HG02840 (cell line): ENCODE results near the gene PCSK4.

Experiments used
- ATAC-seq: cut with Tn5 transposase; IDR thresholded peaks from one replicate; pipeline ENCODE4 v1.9.1; 2021; ENCODE audit warnings: mild to moderate bottlenecking, moderate library complexity, moderate number of reproducible peaks; ENCODE audit not compliant: unreplicated experiment, low FRiP score

The PCSK4 gene

DNA sequence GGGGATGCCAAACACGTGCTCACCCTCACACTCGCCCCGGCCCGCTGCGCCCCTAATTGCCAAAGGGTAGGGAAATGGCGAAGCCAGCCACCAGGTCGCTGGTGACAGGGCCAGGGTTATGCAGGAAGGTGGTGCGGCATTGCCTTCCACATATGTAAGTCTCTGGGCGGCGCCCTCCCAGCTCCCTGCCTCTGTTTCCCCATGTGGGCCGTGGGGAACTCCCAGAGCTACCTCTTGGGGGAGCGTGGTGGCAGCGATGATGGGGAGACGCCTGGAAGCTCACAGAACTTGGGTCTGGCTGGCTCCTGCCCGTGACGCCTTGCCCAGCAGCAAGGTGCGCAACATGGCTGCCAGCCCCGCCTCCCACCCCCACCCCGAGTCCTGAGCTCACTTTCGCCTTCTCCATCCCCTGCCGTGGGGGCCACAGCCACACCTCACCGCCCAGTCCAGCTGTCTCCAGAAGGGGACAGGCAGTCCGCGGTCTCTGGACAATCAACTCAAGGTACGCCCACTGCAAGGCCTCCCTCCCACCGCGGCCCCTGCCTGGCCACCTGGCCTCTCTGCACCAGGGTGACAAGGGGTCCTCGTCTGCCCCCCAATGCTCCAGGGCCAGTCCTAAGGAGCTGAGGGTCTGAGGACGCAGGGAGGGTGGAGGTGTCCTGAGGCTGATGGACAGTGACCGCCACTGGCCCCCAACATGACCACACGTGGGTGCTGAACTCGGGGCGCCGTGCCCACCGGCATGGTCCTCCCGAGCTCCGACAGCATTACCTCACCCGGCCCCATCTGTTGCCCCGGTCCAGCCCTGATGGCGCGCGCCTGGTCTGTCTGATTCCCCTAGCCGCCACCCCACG, 17.7 kb downstream of the PCSK4 start:
- no peak for ATAC-seq

DNA sequence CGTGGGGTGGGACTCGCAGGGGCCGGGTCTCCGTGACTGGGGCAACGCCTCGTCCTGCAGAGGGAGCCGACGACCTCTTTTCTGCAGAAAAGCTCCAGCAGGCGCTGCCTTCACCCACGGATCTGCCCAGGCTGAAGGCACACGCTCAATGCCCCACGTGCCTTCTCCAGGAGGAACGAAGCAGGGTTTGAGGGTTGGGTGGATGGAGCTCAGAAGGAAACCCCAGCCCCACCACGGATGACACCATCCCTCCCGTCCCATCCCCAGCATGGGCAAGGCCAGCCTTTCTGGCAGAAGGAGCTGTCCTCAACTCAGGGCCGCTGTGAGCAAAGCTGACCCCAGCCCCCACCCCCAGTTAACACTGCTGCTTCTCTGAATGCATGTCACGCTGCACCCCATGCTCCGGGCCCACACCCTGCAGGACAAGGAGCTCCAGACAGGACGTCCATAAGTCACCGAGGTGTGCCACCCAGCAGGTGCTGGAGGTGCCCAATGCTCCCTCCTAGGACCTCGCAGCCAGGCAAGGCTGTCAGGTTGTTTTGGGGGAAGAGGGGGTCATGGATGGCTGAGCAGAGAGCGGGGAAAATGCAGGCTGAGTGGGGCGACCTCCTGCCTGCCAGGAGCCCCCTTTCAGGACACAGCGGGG, 18.5 kb downstream of the PCSK4 start:
- no peak for ATAC-seq

DNA sequence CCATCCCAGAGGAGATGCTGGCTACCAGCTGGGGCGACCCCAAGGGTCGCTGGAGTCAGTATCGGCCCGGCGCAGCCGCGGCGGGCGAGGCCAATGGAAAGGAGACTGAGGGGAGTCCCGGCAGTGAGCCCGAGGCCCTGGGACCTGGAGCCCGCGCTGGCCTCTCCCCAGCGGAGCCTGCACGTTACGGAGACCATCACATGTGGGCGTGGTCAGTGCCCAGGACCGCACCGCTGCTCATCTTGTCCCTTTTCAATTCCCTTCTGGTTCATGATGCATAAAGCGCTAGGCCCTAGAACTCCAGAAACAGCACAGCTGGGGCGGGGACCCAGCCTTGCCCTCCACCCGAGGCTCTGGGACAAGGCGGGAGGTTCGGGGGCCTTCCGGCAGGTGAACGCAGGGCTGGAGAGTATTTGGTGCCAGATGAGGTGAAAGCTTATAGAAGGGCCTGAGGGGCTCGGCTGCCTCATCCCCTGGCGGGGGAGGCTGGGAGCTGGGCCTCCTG, 19.1 kb downstream of the PCSK4 start:
- ATAC-seq: no peak

DNA sequence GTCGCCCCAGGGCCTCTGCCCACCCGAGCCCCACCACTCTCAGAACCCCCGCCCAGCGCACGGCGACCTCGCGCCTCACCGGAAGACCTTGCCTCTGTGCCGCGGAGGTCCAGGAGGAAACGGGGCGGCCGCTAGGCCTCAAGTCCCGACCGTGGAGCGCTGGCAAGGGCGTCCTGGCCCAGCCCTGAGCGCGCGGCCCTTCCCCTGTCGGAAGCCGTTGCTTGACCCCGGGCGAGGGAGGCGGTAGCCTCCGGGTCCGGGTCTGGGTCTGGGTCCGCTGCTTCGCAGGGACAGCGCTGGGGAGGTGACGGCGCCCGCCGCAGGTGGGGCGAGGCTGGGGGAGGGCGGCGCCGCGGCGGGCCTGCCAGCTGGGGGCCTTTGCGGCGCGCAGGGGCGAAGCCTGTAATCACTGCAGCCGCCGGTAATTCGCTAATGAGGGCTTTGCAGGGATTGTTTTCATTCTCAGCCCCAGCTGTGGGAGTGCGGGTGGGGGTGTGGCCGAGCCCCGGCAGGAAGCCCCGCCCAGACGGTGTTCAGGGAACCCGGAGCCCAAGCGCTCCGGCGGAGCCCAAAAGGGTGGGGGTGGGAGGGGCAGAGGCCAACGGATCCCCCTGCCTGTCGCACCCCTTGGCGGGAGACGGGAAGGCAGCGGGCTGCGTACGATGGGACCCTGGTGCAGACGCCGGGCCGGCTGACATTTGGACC, 19.7 kb downstream of the PCSK4 start:
- ATAC-seq: no peak

DNA sequence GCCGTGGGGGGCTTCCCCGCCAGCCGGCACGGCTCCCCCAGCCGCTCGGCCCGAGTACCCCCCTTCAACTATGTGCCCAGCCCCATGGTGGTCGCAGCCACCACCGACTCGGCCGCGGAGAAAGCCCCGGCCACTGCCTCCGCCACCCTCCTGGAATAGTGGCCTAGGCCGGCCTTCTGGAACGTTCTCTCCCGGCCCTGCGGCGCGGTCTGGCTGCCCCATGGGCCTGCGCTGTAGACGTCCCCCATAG, 20.2 kb downstream of the PCSK4 start:
- no peak for ATAC-seq

DNA sequence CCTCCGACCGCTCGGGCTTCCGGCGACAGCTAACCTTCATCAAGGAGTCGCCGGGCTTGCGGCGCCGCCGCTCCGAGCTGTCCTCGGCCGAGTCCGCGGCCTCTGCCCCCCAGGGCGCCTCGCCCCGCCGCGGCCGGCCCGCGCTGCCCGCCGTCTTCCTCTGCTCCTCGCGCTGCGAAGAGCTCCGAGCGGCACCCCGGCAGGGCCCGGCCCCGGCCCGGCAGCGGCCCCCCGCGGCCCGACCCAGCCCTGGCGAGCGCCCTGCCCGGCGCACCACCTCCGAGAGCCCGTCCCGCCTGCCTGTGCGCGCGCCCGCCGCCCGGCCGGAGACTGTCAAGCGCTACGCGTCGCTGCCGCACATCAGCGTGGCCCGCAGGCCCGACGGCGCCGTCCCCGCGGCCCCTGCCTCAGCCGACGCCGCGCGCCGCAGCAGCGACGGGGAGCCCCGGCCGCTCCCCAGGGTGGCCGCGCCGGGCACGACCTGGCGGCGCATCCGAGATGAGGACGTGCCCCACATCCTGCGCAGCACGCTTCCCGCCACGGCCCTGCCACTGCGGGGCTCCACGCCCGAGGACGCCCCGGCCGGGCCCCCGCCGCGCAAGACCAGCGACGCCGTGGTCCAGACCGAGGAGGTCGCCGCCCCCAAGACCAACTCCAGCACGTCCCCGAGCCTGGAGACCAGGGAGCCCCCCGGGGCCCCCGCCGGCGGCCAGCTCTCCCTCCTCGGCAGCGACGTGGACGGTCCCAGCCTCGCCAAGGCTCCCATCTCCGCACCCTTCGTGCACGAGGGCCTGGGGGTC, 20.7 kb downstream of the PCSK4 start:
- no peak for ATAC-seq

DNA sequence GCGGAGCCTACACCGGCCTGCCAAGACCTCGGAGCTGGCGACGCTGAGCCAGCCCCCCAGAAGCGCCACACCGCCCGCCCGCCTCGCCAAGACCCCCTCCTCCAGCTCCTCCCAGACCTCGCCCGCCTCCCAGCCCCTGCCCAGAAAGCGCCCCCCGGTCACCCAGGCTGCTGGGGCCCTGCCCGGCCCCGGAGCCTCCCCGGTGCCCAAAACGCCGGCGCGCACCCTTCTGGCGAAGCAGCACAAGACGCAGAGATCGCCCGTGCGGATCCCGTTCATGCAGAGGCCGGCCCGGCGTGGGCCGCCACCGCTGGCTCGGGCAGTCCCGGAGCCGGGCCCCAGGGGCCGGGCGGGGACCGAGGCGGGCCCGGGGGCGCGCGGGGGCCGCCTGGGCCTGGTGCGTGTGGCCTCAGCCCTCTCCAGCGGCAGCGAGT, 21.3 kb downstream of the PCSK4 start:
- ATAC-seq: no peak

DNA sequence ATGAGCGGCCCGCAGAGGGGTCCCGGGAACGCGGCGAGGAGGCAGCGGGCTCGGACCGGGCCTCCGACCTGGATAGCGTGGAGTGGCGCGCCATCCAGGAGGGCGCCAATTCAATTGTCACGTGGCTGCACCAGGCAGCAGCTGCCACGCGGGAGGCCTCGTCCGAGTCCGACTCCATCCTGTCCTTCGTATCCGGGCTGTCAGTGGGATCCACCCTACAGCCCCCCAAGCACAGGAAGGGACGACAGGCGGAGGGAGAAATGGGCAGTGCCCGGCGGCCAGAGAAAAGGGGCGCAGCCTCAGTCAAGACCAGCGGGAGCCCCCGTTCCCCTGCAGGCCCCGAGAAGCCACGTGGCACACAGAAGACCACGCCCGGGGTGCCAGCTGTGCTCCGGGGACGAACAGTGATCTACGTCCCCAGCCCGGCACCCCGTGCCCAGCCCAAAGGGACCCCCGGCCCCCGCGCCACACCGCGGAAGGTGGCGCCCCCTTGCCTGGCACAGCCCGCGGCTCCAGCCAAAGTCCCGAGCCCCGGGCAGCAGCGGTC, 21.8 kb downstream of the PCSK4 start:
- ATAC-seq: no peak

DNA sequence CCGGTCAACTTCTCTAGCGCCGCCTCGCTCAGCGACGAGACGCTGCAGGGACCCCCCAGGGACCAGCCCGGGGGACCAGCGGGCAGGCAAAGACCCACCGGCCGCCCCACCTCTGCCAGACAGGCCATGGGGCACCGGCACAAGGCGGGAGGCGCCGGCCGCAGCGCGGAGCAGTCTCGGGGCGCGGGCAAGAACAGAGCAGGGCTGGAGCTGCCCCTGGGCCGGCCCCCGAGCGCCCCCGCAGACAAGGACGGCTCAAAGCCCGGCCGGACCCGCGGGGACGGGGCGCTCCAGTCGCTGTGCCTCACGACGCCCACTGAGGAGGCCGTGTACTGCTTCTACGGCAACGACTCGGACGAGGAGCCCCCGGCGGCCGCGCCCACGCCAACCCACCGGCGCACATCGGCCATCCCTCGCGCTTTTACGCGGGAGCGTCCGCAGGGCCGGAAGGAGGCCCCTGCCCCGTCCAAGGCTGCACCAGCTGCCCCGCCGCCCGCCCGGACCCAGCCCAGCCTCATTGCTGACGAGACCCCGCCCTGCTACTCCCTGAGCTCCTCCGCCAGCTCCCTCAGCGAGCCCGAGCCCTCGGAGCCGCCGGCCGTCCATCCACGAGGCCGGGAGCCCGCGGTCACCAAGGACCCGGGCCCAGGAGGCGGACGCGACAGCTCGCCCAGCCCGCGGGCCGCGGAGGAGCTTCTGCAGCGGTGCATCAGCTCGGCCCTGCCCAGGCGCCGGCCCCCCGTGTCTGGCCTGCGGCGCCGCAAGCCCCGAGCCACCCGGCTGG, 22.5 kb downstream of the PCSK4 start:
- ATAC-seq: no peak

DNA sequence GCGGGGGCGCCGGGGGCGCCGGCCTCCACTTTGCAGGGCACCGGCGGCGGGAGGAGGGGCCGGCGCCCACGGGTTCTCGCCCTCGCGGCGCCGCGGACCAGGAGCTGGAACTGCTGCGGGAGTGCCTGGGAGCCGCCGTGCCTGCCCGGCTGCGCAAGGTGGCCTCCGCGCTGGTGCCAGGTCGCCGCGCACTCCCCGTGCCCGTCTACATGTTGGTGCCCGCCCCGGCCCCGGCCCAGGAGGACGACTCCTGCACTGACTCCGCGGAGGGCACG, 23.0 kb downstream of the PCSK4 start:
- ATAC-seq: no peak

DNA sequence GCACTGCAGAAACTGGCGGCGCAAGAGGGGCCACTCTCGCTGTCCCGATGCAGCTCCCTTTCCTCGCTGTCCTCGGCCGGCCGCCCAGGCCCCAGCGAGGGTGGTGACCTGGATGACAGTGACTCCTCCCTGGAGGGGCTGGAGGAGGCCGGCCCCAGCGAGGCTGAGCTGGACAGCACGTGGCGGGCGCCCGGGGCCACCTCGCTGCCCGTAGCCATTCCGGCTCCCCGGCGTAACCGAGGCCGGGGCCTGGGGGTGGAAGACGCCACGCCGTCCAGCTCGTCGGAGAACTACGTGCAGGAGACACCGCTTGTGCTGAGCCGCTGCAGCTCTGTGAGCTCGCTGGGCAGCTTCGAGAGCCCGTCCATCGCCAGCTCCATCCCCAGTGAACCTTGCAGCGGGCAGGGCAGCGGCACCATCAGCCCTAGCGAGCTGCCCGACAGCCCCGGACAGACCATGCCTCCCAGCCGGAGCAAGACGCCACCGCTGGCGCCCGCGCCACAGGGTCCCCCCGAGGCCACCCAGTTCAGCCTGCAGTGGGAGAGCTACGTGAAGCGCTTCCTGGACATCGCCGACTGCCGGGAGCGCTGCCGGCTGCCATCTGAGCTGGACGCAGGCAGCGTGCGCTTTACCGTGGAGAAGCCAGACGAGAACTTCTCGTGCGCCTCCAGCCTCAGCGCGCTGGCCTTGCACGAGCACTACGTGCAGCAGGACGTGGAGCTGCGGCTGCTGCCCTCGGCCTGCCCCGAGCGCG, 23.5 kb downstream of the PCSK4 start:
- ATAC-seq: no peak

DNA sequence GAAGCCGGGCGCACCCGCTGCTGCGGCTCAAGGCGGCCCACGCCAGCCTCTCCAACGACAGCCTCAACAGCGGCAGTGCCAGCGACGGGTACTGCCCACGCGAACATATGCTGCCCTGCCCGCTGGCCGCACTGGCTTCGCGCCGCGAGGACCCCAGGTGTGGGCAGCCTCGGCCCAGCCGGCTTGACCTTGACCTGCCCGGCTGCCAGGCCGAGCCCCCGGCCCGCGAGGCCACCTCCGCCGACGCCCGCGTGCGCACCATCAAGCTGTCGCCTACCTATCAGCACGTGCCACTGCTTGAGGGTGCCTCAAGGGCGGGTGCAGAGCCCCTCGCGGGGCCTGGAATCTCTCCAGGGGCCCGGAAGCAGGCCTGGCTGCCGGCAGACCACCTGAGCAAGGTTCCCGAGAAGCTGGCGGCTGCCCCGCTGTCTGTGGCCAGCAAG, 24.1 kb downstream of the PCSK4 start:
- no peak for ATAC-seq

DNA sequence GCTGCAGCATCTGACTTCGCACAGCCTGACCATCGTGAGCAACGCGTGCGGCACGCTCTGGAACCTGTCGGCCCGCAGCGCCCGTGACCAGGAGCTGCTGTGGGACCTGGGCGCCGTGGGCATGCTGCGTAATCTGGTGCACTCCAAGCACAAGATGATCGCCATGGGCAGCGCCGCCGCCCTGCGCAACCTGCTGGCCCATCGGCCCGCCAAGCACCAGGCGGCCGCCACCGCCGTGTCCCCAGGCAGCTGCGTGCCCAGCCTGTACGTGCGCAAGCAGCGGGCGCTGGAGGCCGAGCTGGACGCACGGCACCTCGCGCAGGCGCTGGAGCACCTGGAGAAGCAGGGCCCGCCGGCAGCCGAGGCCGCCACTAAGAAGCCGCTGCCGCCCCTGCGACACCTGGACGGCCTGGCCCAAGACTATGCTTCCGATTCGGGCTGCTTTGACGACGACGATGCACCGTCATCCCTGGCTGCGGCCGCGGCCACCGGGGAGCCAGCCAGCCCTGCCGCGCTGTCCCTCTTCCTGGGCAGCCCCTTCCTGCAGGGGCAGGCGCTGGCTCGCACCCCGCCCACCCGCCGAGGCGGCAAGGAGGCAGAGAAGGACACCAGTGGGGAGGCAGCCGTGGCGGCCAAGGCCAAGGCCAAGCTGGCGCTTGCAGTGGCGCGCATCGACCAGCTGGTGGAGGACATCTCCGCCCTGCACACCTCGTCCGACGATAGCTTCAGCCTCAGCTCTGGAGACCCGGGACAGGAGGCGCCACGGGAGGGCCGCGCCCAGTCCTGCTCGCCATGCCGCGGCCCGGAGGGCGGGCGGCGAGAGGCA, 24.7 kb downstream of the PCSK4 start:
- no peak for ATAC-seq

DNA sequence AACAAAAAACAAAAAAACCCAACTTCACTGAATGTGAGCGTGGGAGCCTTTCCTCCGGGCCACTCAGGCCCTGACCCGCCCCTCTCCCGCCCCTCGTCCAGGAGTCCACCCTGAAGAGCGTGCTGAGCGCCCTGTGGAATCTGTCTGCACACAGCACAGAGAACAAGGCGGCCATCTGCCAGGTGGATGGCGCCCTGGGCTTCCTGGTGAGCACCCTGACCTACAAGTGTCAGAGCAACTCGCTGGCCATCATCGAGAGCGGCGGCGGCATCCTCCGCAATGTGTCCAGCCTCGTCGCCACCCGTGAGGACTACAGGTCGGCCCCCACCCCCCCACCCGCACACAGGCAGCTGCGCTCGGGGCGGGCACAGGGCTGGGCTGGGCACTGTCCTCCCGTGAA, 28.3 kb downstream of the PCSK4 start:
- no peak for ATAC-seq

DNA sequence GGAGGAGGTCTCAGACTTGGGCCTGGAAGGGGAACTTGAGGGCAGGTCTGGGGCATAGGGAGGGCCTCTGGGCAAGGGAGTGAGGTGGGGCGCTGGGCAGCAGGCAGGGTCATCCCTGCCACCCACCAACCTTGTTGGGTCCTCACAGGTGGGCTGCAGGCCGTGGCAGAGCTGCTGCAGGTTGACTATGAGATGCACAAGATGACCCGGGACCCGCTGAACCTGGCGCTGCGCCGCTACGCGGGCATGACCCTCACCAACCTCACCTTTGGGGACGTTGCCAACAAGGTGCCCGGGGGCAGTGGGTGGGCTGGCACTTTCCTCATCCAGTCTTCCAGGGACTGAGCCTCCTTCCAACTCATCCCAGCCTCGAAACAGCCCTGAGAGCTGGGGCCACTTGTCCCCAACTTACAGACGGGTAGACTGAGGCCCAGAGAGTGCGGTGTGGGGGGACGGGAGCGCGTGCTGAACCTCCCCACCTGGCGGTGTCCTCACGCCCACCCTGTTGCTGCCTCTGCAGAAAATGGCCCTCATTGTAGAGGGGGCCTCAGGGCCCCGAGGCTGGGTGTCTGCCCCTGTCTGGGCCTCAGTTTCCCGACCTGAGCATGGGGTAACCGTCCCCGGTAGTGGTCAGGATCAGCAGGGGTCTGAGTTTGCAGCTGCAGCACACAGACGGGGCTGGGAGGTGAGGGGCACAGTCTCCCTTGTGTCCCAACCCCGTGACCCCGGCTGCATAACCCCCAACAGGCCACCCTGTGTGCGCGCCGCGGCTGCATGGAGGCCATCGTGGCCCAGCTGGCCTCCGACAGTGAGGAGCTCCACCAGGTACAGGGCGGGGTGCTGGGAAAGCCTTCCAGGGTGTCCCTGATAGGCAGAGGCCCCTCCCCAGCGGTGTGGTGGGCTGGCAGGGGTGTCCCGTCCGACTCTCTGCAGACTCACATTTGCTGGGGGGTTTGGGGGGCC, 29.8 kb downstream of the PCSK4 start:
- no peak for ATAC-seq

DNA sequence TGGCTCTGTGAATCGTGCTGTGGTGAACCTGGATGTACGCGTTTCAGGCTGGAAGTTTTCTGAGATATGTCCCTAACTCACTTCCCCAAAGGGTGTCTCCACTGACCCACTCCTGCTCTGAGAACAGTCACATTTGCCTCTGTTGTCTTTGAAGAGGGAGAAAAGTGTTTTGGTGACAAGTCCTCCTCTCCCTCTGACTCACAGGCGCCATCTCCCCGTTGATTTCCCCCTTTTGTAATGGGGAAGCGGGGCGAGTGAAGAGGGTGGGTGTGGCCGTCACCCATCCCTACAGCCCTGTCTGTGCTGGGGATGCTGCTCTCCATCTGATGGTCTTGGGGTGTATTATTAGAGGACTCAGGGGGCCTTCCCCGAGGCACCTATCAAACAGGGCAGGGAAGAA, 30.7 kb downstream of the PCSK4 start:
- ATAC-seq: no peak

DNA sequence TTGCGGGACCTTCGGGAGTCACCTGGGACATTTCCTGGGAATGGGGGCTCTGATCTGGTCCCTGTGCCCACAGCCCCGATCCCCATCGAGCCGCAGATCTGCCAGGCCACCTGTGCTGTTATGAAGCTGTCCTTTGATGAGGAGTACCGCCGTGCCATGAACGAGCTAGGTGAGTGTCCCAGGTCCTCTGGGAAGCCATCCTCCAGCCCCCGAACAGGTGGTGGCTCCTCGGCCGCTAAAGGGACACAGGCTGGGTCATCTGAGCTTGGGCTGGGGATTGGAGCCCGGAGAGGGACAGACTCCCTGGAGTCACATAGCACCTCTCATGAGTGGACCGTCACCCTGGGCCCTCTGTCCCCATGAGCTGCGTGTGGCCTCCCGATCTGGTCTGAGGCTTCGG, 32.3 kb downstream of the PCSK4 start:
- no peak for ATAC-seq
